DOHH2 (cell line): ENCODE data around the gene GRIN2A.

Experiments
- H3F3A ChIP-seq: fragments of 200-600 bp; sonication (generic), shearing (Covaris generic); 2 replicates; pipeline ENCODE4 v1.6.0; 2016; ENCODE audit warnings: antibody characterized with exemption, mild to moderate bottlenecking; ENCODE audit not compliant: control insufficient read depth, insufficient read depth
- H3K27ac ChIP-seq: fragments of 200-600 bp; sonication (generic); 2 replicates; pipeline ENCODE4 v1.5.1; 2014; ENCODE audit warnings: low read depth, mild to moderate bottlenecking, low read length, moderate library complexity
- H3K27me3 ChIP-seq: fragments of 200-600 bp; sonication (generic); 2 replicates; pipeline ENCODE4 v1.6.1; 2014; ENCODE audit warnings: mild to moderate bottlenecking, low read length, mixed read lengths; ENCODE audit not compliant: control insufficient read depth
- H3K36me3 ChIP-seq: fragments of 200-600 bp; sonication (generic); 2 replicates; pipeline ENCODE4 v1.6.1; 2014; ENCODE audit warnings: mild to moderate bottlenecking, low read length, moderate library complexity, mixed read lengths; ENCODE audit not compliant: control insufficient read depth
- H3K4me1 ChIP-seq: fragments of 200-600 bp; sonication (generic); 2 replicates; pipeline ENCODE4 v1.6.1; 2014; ENCODE audit warnings: mild to moderate bottlenecking, low read length, mixed read lengths; ENCODE audit not compliant: control insufficient read depth
- H3K4me2 ChIP-seq: fragments of 200-600 bp; sonication (generic); 2 replicates; pipeline ENCODE4 v1.6.0; 2014; ENCODE audit warnings: mild to moderate bottlenecking, low read length, moderate library complexity
- H3K4me3 ChIP-seq: fragments of 200-600 bp; sonication (generic); 2 replicates; pipeline ENCODE4 v1.5.1; 2014; ENCODE audit warnings: mild to moderate bottlenecking, low read length, mixed read lengths
- H3K79me2 ChIP-seq: fragments of 200-600 bp; sonication (generic); 2 replicates; pipeline ENCODE4 v1.6.1; 2014; ENCODE audit warnings: mild to moderate bottlenecking, low read length, mixed read lengths; ENCODE audit not compliant: control insufficient read depth
- H3K9me2 ChIP-seq: fragments of 200-600 bp; sonication (generic); replicated peaks from 2 replicates; pipeline ENCODE4 v1.6.1; 2014; ENCODE audit warnings: mild to moderate bottlenecking, low read length, mixed read lengths; ENCODE audit not compliant: control insufficient read depth
- H3K9me3 ChIP-seq: fragments of 200-600 bp; sonication (generic); 2 replicates; pipeline ENCODE4 v1.6.1; 2014; ENCODE audit warnings: antibody characterized with exemption, low read length, mixed read lengths; ENCODE audit not compliant: control insufficient read depth, insufficient read depth
- H4K20me1 ChIP-seq: fragments of 200-600 bp; sonication (generic); 2 replicates; pipeline ENCODE4 v1.6.0; 2014; ENCODE audit warnings: low read depth, mild to moderate bottlenecking, antibody characterized with exemption, low read length, moderate library complexity; ENCODE audit not compliant: control insufficient read depth, insufficient read depth
- CTCF ChIP-seq: fragments of 200-600 bp; sonication (generic); IDR thresholded peaks from one replicate; pipeline ENCODE4 v1.5.1; 2014; ENCODE audit warnings: antibody characterized with exemption, mild to moderate bottlenecking, low read depth, low read length; ENCODE audit not compliant: poor library complexity, severe bottlenecking
- EZH2phosphoT487 ChIP-seq: fragments of 200-600 bp; sonication (generic); IDR thresholded peaks from 2 replicates; pipeline ENCODE4 v1.6.1; 2017; ENCODE audit warnings: borderline replicate concordance, mild to moderate bottlenecking, antibody characterized with exemption, low read length, moderate library complexity, mixed read lengths

GRIN2A gene

DNA sequence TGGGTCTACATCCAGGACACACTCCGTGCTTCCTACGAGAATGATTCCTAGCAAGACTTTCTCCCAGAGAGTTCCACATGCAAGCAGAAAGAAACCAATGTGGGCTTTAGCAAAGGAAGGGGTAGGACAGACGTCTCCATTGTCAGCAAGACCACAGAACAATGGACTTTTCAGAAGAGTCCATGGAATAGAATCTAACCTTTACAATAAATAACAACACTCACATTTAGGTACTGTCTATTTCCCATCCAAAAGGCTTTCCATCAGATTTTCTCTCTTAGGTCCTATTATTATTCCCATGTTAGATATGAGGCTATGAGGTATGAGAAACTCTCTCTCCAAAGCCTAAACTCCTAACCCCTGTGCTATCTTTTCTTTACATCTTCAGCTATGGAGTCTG lies 360.9 kb downstream of the GRIN2A start:
- H3K27me3 ChIP-seq = no peaks in the 10 kb centered on the region
- no peaks in the 10 kb centered on the region for H3K9me3 ChIP-seq
- no peak overlapping the region for H3K27ac ChIP-seq
- no peaks in the 10 kb centered on the region for H3F3A ChIP-seq
- H3K9me2 ChIP-seq = no peaks in the 10 kb centered on the region
- TF ChIP-seq CTCF (no peak), EZH2phosphoT487 (no peak)
- H3K4me3 ChIP-seq = no peak overlapping the region
- no peaks in the 10 kb centered on the region for H3K79me2 ChIP-seq
- no peak overlapping the region for H3K4me2 ChIP-seq
- no peaks in the 10 kb centered on the region for H3K36me3 ChIP-seq
- no peaks in the 10 kb centered on the region for H4K20me1 ChIP-seq
- H3K4me1 ChIP-seq = no peaks in the 10 kb centered on the region

GRCh38 chr16:9820476-9821246 lies 361.6 kb downstream of the GRIN2A start:
- Histone ChIP-seq H3K79me2 (no peaks in the 10 kb centered on the region), H3K4me1 (no peaks in the 10 kb centered on the region), H3K9me2 (no peaks in the 10 kb centered on the region), H4K20me1 (no peaks in the 10 kb centered on the region), H3K36me3 (no peaks in the 10 kb centered on the region), H3K27ac (no peak overlapping the region), H3K4me3 (no peak overlapping the region), H3F3A (no peaks in the 10 kb centered on the region), H3K4me2 (no peak overlapping the region), H3K9me3 (no peaks in the 10 kb centered on the region), H3K27me3 (no peaks in the 10 kb centered on the region)
- TF ChIP-seq CTCF = no peak
- TF ChIP-seq EZH2phosphoT487 = no peak

DNA sequence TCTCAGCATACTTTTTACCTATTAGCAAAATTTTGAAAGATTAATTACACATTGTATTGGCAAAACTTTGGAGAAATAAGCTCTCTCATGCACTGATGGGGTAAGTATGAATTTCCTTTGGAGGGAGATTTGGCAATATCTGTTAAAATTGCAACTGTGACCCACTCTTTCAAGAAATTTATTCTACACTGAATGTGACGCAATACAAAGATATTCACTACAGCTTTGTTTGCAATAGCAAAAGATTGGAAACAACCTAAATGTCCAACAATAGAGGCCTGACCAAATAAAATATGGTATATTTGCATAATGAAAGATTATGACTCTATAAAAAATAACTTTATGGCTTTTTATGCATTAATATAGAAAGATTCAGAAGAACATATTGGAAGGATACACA lies 363.5 kb downstream of the GRIN2A start:
- Histone ChIP-seq H3K9me2 (no peaks in the 10 kb centered on the region), H3K27ac (no peak overlapping the region), H3K27me3 (no peaks in the 10 kb centered on the region), H3K4me1 (no peaks in the 10 kb centered on the region), H3F3A (no peaks in the 10 kb centered on the region), H3K4me2 (no peak overlapping the region), H3K4me3 (no peak overlapping the region), H4K20me1 (no peaks in the 10 kb centered on the region), H3K79me2 (no peaks in the 10 kb centered on the region), H3K36me3 (no peaks in the 10 kb centered on the region), H3K9me3 (no peaks in the 10 kb centered on the region)
- TF ChIP-seq EZH2phosphoT487 (no peak), CTCF (no peak)
